Gastrocnemius medialis (tissue), 4 donors: ENCODE measurements around the gene SCAANT1. TPM values are rescaled to one million over a fixed set of nuclear protein-coding genes. Genes with fewer than 3 reads are reported as not detected.

Source experiments
- ATAC-seq, 2 donors: fragments of 150-250 bp; one replicate each; pipeline ENCODE4 v1.9.1; 2016
- DNase-seq, 2 donors: peaks; one replicate each; pipeline ENCODE4 v3.0.0-alpha.2; 2019
- H3K27ac ChIP-seq, 4 donors: fragments of 200-600 bp; sonication (generic); 1 replicate in 1 of 4; 2 replicates in 3 of 4; pipeline ENCODE4 v1.5.1; 2016 to 2018; ENCODE audit warnings: mild to moderate bottlenecking in 2 of 4, moderate library complexity in 1 of 4
- H3K27me3 ChIP-seq, 3 donors: fragments of 200-600 bp; sonication (generic) in 2 of 3; 1 replicate in 1 of 3; 2 replicates in 2 of 3; pipeline versions ENCODE4 v1.5.1 to v1.6.0; 2016 to 2019; ENCODE audit warnings: mild to moderate bottlenecking in 1 of 3, moderate library complexity in 1 of 3
- H3K36me3 ChIP-seq, 2 donors: fragments of 200-600 bp; sonication (generic) in 1 of 2; one replicate each; pipeline ENCODE4 v1.5.1; 2017 to 2018
- H3K4me1 ChIP-seq, 2 donors: fragments of 200-600 bp; sonication (generic) in 1 of 2; one replicate each; pipeline ENCODE4 v1.5.1; 2016 to 2017; ENCODE audit warnings: mild to moderate bottlenecking in 2 of 2
- H3K4me3 ChIP-seq, 4 donors: fragments of 200-600 bp; sonication (generic) in 3 of 4; 1 replicate in 1 of 4; 2 replicates in 3 of 4; pipeline ENCODE4 v1.5.1; 2016 to 2019; ENCODE audit warnings: mild to moderate bottlenecking in 2 of 4
- H3K9me3 ChIP-seq, 3 donors: fragments of 200-600 bp; sonication (generic) in 2 of 3; 1 replicate in 1 of 3; 2 replicates in 2 of 3; pipeline ENCODE4 v1.5.1; 2016 to 2019
- CTCF ChIP-seq, 5 experiments: fragments of 450-650 bp in 3 of 5; fragments of 200-600 bp in 2 of 5; sonication (generic) in 2 of 5; IDR thresholded peaks in 4 of 5; conservative IDR thresholded peaks in 1 of 5; 1 replicate in 4 of 5; 2 replicates in 1 of 5; pipeline ENCODE4 v1.5.1; 2016 to 2019; ENCODE audit warnings: antibody characterized with exemption in 5 of 5, mild to moderate bottlenecking in 3 of 5, moderate library complexity in 3 of 5
- POLR2A ChIP-seq, 2 donors: fragments of 450-650 bp; IDR thresholded peaks; one replicate each; pipeline ENCODE4 v1.6.1; 2017; ENCODE audit warnings: antibody characterized with exemption in 2 of 2, mild to moderate bottlenecking in 2 of 2, moderate library complexity in 2 of 2
- in situ Hi-C, 4 donors: fragments of 200-750 bp; cut with MboI; loops; one replicate each; pipeline versions ENCODE4 v1.15.0 to v1.8.0; 2017; ENCODE audit warnings: low sequenced_read_pairs in 4 of 4
- intact Hi-C: fragments of 100-400 bp; cut with DNase I; formaldehyde crosslinking; loops from one replicate; pipeline ENCODE4 v1.15.1; 2023; ENCODE audit warnings: low total_unique reads
- total RNA-seq, 4 donors: library from RNA; depleted of rRNA; stranded (reverse); fragments of >200 nt; gene quantifications; one replicate each; pipeline versions ENCODE4 v1.1.0 to v1.2.3, GENCODE V29; 2016

Gene SCAANT1
- total RNA-seq, 4 donors from 2014 or later = not detected

GRCh38 chr3:63955830-63956545 is 43.8 kb upstream of the SCAANT1 start:
- Histone ChIP-seq H3K4me1 (peaks cover 25 to 28% of the 10 kb centered on the region in 2 donors), H3K36me3 (peaks cover 0 to 10% of the 10 kb centered on the region in 2 donors), H3K4me3 (no peak overlapping the region), H3K9me3 (no peaks in the 10 kb centered on the region), H3K27me3 (no peaks in the 10 kb centered on the region), H3K27ac (no peak overlapping the region)
- intact Hi-C loops (no loop called here), in situ Hi-C loops (no loop called here)
- TF ChIP-seq CTCF (IDR thresholded peaks at IDR 0.05 in 4 of 5, conservative IDR thresholded peaks at IDR 0.05 in 1 of 5) (no peak), POLR2A (IDR thresholded peaks at IDR 0.05) (no peak)
- ATAC-seq = no peak
- no peak for DNase-seq

GRCh38 chr3:63955036-63955650 is 43.0 kb upstream of the SCAANT1 start:
- Histone ChIP-seq H3K9me3 (no peaks in the 10 kb centered on the region), H3K27ac (no peak overlapping the region), H3K27me3 (no peaks in the 10 kb centered on the region), H3K4me1 (peaks cover 25 to 28% of the 10 kb centered on the region in 2 donors), H3K4me3 (no peak overlapping the region), H3K36me3 (peaks cover 0 to 10% of the 10 kb centered on the region in 2 donors)
- ATAC-seq (no peak), DNase-seq (no peak)
- intact Hi-C loops (no loop called here), in situ Hi-C loops (no loop called here)
- no peak for TF ChIP-seq POLR2A (IDR thresholded peaks at IDR 0.05)

- Histone ChIP-seq H3K4me1 (peaks cover 26 to 28% of the 10 kb centered on the region in 2 donors), H3K9me3 (no peaks in the 10 kb centered on the region), H3K36me3 (peaks cover 0 to 10% of the 10 kb centered on the region in 2 donors), H3K27me3 (no peaks in the 10 kb centered on the region), H3K4me3 (no peak overlapping the region), H3K27ac (no peak overlapping the region)
- in situ Hi-C loops (no loop called here), intact Hi-C loops (no loop called here)
- DNase-seq (no peak), ATAC-seq (no peak)
- TF ChIP-seq CTCF (IDR thresholded peaks at IDR 0.05 in 4 of 5, conservative IDR thresholded peaks at IDR 0.05 in 1 of 5) (no peak), POLR2A (IDR thresholded peaks at IDR 0.05) (no peak)
Measured at GRCh38 chr3:63954182-63954581, 42.0 kb upstream of the SCAANT1 start.

- Histone ChIP-seq H3K27me3 (no peaks in the 10 kb centered on the region), H3K27ac (no peak overlapping the region), H3K4me3 (no peak overlapping the region), H3K4me1 (peaks cover 24 to 27% of the 10 kb centered on the region in 2 donors), H3K9me3 (no peaks in the 10 kb centered on the region), H3K36me3 (peaks cover 0 to 10% of the 10 kb centered on the region in 2 donors)
- DNase-seq (no peak), ATAC-seq (no peak)
- no peak for TF ChIP-seq CTCF (IDR thresholded peaks at IDR 0.05 in 4 of 5, conservative IDR thresholded peaks at IDR 0.05 in 1 of 5)
- TF ChIP-seq POLR2A (IDR thresholded peaks at IDR 0.05) = no peak
- in situ Hi-C loops = no loop called here
- intact Hi-C loops = no loop called here
Measured at GRCh38 chr3:63952248-63952594, 40.0 kb upstream of the SCAANT1 start.

GRCh38 chr3:63951492-63952247 is 39.5 kb upstream of the SCAANT1 start:
- DNase-seq (no peak), ATAC-seq (no peak)
- H3K36me3 ChIP-seq = peaks cover 0 to 10% of the 10 kb centered on the region in 2 donors
- intact Hi-C loops (no loop called here), in situ Hi-C loops (no loop called here)
- H3K4me3 ChIP-seq = no peak overlapping the region
- peak overlapping the region in 1 of 4 donors; percentile 5 for H3K27ac ChIP-seq
- no peak for TF ChIP-seq POLR2A (IDR thresholded peaks at IDR 0.05)
- TF ChIP-seq CTCF (IDR thresholded peaks at IDR 0.05 in 4 of 5, conservative IDR thresholded peaks at IDR 0.05 in 1 of 5) = no peak
- no peaks in the 10 kb centered on the region for H3K27me3 ChIP-seq
- H3K4me1 ChIP-seq = peaks cover 24 to 27% of the 10 kb centered on the region in 2 donors
- no peaks in the 10 kb centered on the region for H3K9me3 ChIP-seq
